GM12872 (cell line): ENCODE data around the gene SASH1.

ENCODE experiments used
- CTCF ChIP-seq: IDR thresholded peaks from 3 replicates; pipeline ENCODE4 v1.5.1; 2011; ENCODE audit warnings: low read depth, mild to moderate bottlenecking, low read length, moderate library complexity; ENCODE audit not compliant: insufficient read depth

The SASH1 gene

GRCh38 chr6:148448369-148449012 lies 105.9 kb downstream of the SASH1 start:
- no peak for TF ChIP-seq CTCF

- TF ChIP-seq CTCF = no peak
Measured at GRCh38 chr6:148450866-148451265, 108.2 kb downstream of the SASH1 start.

DNA sequence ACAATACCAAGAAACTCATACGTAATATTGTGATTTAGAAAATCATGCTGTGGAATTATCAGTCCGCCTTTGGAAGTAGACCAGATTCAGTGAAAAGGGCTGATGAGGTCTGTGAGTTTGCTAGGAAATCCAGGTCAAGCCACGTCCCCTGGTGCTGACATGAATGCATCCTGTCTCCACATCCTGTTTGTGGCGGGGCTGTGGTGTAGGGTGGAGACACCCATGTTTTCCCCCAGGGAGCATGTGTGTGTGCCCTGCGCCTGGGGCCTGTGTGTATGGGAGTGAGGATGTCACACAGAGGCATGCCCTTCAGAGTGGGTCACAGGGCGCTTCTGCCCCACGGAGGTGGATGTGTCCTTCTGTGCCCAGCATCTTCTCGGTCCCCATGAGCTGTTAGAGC lies 109.1 kb downstream of the SASH1 start:
- no peak for TF ChIP-seq CTCF

DNA sequence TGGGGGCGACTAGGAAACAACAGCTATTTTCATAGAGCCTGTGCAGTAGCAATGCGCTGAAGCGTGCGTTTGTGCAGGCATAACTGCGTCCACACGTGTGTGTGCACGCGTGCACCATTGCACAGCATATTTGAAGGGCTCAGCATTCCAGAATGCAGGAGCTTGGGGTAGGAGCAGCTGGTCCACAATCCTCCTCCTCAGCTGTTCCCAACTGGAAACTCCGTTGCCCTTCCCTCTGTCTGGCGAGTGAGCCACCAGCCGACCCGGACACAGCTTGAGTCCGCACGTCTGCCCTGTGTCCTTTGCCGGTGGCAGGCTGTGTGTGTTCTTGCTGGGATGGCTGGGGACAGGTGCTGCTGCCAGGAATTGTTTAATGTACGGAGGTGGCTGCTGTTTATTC lies 110.2 kb downstream of the SASH1 start:
- TF ChIP-seq CTCF = no peak

DNA sequence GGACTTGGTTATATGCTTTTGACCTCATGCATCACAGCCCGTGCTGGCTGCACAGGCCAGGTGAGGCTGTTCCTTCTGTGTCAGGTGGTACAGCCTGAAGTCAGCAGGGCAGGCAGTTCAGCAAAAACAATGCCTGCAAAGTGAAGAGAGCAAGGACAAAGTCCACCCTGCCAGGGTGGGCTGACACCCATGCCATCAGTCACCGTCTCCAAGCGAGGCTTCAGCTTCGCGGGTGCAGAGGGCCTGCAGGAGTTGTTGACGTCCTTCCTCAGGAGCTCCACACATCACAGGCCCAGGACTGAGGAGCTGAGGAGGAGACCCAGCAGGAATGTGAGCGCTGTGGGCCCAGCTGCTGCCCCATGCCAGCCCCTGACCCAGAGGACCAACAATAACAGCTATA lies 111.3 kb downstream of the SASH1 start:
- no peak for TF ChIP-seq CTCF

GRCh38 chr6:148455225-148455624 lies 112.6 kb downstream of the SASH1 start:
- no peak for TF ChIP-seq CTCF

DNA sequence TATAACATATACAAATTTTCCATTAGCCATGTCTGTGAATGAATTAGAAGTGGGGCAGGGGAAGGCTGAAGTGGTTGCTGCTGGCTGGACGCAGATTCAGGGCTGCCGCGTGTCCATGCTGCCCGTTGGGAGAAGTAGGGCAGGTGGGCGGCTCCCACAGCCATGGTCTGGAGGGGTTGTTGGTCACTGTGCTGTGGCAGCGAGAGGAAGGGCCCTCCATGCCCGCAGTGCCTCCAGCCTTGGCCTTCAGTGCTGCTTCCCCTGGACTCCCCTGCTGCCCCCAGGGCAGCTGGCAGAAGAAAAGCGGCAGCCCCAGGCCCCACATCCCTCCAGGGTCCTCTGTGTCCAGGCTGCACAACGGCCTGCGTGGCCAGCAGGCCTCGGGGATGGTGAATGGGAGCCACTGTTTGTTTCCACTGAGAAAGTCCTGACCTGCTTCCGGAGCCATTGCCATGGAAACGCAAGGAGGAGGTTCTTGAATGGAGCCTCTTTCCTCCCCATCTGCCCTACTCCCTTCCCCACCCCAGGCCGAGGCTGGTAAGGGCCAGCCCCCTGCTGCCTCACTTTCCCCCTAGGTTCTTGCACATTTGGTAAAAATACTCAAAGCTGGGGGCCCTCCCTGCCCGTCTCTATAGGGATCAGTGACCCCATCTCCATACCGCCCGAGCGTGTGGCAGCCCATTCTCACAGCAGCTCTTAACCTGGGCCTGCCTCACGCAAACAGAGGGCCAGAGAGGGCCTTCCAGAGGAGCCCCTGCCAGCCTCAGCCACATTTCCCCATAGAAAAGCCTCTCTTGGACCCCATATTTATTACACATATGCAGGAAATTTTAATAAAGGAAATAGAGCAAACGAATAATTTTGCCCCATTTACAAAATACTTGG lies 113.3 kb downstream of the SASH1 start:
- no peak for TF ChIP-seq CTCF
